KBM-7 (cell line): Measurements from ENCODE around the gene ZNF205.
"Not testable (repeated sequence)": the region's sequence is repeated elsewhere in the genome, so short reads cannot be mapped to it uniquely, and the experiment has no call there.

Source experiments
- DNase-seq: peaks from one replicate; pipeline ENCODE4 v3.0.0-alpha.2; 2015
- in situ Hi-C: fragments of 300-500 bp; cut with MboI; formaldehyde crosslinking; loops from 2 replicates; pipeline ENCODE4 v1.14.3; 2020; ENCODE audit warnings: low sequenced_read_pairs, low pct_unique_long_range_greater_than_20kb, mixed read lengths

Gene ZNF205

DNA sequence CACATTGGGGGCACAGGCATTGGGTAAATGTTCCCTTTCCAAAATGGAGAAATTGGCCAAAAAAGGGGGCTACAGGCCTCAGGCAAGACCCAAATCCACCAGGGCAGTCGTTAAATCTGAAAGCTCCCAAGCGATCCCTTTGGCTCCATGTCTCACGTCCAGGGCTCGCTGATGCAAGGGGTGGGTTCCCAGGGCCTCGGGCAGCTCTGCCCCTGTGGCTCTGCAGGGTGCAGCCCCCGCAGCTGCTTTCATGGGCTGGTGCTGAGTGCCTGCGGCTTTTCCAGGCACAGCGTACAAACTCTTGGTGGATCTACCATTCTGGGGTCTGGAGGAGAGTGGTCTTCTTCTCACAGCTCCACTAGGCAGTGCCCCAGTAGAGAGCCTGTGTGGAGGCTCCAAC, 29.0 kb upstream of the ZNF205 start:
- DNase-seq, in situ Hi-C loops: not testable (repeated sequence)

DNA sequence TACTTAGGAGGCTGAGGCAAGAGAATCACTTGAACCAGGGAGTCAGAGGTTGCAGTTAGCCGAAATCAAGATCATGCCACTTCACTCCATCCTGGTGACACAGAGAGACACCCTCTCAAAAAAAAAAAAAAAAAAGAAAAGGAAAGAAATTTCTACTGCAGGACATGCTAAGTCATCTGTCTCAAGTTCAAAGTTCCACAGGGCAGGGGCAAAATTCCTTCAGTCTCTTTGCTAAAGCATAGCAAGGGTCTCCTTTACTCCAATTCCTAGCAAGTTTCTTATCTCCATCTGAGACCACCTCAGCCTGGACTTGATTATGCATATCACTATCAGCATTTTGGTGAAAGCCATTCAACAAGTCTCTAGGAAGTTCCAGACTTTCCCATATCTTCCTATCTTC, 27.9 kb upstream of the ZNF205 start:
- in situ Hi-C loops: no loop called here

DNA sequence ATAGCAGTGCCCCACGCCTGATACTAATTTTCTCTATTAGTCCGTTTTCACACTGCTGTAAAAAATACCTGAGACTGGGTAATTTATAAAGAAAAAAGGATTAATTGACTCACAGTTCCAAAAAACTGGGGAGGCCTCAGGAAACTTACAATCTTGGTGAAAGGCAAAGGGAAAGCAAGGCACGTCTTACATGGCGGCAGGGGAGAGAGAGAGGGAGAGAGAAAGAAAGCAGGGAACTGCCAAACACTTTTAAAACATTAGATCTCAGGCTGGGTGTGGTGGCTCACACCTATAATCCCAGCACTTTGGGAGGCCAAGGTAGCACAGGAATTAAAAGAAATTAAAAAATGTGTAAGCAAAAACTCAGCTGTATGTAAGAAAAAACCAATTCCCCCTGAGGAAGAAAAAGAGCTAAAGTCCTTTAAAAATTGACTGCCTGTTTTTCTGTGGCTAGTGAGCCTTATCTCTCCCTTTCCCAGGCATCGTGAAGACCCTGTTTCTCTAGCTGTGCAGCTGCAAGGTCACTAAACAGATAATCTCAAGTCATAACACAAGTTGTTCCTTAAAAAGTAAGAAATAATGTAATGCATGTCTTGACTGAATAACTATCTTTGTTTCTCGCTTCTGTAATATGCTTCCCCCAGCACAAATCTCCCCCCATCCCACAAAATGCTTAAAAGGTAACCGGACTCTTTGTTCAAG, 27.3 kb upstream of the ZNF205 start:
- no peak for DNase-seq
- in situ Hi-C loops: no loop called here

More for the DNA sequence above, 27.9 kb upstream of the ZNF205 start:
- no peak for DNase-seq

DNA sequence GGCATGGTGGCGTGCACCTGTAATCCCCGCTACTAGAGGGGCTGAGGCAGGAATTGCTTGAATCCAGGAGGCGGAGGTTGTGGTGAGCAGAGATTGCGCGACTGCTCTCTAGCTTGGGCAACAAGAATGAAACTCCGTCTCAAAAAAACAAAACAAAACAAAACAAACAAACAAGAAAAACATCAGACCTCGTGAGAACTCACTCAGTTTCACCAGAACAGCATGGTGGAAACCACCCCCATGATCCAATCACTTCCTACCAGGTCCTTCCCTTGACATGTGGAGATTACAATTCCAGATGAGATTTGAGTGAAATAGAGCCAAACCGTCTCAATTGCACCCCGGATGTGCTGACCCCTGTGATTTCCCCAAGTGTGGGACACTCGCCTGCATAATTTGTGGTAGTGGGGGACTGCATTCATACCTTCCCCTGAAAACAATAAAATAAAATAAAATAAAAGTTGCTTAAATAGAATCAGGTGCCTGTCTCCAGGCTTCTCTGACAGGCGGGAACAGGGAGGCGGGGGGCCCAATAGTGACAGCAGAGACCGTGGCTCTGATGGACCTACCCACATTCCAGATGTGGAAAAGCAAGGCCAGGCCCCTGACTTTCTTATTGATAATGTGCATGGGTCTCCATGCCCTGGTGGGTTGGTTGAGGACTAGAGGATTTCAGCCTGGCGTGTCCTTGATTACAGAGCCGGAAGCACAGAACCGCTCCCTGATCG, 26.4 kb upstream of the ZNF205 start:
- no peak for DNase-seq
- in situ Hi-C loops: no loop called here

DNA sequence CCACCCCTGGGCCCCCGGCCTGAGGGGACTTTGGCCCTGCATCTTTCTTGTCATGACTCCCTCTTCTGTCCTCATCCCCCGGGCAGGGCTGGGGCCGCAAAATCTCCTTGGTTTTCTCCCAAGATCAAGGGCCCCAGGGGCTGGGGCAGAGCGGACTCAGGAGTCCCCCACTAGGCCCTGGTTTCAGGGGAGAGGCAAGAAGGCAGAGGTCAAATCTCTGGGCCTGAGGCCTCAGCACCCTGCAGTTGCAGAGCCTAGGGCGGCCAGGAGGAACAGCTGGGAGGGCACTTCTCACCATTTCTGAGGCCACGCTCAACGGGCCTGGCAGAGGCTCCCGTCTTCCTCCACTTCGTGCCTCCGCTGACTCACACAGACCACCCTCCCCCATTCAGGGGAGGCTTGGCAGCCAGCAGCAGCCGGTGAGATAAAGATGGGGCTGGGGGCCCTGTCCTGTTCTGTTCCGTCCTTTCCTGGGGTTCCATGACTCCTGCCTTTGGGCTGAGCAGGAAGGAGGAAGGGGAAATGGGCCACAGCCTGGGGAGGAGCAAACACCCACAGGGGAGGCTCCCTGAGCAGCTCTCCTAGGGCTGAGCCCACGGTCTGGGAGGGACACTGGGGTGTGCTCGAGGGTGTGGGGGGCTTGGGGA, 25.7 kb upstream of the ZNF205 start:
- peak; percentile 64 for DNase-seq
- in situ Hi-C loops: no loop called here

DNA sequence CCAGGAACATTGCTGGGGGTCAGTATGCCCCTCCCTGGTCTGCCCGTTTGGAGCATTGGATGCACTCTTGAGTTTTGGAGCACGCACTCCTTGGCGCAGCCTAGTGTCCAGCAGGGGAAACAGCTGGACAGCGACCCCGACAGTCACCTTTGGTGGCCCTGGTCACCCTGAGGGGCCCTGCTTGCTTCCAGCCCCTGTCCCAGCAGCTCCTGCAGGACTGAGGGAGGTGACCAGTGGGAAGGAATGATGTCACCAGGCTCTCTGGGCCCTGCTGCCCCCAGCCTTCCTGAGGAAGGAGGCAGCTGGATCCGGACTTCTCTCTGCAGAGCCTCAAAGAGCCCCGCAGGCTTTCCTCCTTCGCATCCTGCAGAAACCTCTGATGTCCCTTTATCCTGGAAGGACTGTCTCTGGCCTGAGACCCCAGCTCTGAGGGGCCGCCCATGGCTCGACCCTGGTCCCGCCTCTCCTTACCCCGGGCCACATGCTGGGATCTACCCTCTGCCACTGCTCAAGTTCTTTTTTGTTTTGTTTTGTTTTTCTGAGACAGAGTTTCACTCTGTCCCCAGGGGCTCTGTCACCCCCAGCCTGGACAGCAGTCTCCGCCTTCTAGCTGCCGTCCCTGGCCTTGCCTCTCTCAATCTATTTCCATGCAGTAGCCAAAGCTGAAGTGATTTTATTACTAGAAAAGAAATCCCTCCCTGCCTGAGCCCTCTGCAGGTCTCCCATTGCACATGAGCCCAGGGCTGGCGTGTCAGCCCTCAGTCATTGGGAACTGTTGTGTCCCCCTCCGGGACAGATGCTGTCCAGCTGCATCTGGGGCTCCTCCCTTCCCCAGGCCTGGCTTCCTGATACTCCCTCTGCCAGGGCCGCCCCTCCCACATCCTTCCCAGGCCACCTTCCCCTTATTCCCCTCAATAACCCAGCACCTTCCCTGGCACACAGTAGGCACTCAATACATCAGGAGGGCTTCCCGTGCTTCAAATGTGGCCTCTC, 24.8 kb upstream of the ZNF205 start:
- peak; percentile 64 for DNase-seq
- in situ Hi-C loops: no loop called here

DNA sequence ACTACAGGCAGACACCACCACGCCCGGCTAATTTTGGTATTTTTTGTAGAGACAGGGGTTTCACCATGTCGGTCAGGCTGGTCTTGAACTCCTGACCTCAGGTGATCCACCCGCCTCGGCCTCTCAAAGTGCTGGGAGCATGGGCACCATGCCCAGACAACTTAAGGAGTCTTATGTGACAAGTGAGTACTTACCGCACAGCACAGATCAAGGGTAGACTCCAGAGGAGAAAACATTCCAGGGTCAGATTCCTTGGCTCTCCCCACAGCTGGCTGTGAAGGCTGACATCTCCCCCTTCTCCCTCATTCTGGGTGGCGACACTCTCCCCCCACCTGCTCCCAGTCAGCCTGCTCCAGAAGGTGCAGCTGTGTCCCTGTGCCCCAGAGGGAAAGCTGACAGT, 23.9 kb upstream of the ZNF205 start:
- DNase-seq: no peak
- in situ Hi-C loops: no loop called here

DNA sequence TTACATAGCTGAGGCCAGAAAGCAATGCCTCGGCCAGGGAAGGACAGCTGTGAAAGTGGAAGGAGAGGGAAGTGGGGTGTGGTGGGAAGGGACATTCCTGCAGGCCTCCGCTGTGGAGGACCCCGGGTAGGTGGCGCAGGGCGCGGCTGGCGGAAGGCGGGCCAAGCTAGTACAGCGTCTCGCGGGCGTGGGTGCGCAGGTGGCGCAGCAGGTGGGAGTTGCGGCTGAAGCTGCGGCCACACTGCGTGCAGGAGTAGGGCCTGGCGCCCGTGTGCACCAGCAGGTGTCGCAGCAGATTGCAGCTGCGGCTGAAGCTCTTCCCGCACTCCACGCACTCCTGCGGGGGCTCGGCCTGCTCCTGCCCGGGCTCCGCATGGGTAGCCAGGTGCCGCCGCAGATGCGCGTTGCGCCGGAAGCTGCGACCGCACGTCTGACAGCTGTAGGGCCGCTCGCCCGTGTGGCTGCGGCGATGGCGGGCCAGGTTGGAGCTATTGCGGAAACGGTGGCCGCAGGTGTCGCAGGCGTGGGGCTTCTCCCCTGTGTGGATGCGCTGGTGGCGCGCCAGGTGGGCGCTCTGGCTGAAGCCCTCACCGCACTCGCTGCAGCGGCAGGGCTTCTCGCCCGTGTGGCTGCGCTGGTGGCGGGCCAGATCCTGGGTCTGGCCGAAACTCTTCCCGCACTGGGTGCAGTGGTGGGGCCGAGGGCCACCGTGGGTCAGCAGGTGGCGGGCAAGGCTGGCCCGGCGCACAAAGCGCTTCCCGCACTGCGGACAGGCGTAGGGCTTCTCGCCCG, 23.3 kb upstream of the ZNF205 start:
- in situ Hi-C loops: no loop called here
- no peak for DNase-seq

DNA sequence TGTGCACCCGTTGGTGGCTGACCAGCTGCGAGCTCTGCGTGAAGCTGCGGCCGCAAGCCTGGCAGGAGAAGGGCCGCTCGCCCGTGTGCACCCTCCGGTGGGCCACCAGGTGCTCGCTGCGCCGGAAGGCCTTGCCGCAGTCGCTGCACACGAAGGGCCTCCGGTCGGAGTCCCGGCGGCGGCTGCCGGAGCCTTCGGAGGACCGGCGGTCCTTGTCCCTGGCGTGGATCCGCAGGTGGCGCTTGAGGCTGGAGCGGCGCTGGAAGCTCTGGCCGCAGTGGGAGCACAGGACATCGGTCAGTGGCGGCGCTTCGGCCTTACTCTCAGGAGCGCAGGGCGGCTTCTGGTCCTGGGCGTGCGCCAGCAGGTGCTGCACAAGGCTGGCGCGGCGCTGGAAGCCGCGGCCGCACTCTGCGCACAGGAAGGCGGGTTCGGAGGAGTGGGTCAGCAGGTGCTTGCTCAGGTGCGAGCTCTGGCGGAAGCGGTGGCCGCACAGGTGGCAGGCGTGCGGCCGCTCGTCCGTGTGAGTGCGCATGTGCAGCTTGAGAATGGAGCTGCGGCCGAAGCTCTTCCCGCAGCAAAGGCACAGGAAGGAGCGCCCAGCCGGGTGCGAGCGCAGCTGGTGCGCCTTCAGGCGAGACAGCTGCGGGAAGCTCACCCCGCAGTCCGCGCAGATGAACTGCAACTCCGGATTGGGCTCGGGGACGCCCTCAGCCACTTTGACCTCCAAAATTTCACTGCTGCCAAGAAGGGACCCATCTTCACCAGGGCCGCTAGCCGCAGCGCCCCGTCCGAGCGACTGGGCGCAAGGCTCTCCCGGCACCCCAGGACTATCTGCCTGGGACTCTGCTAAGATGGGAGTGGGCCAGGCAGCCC, 22.4 kb upstream of the ZNF205 start:
- no peak for DNase-seq
- in situ Hi-C loops: no loop called here

DNA sequence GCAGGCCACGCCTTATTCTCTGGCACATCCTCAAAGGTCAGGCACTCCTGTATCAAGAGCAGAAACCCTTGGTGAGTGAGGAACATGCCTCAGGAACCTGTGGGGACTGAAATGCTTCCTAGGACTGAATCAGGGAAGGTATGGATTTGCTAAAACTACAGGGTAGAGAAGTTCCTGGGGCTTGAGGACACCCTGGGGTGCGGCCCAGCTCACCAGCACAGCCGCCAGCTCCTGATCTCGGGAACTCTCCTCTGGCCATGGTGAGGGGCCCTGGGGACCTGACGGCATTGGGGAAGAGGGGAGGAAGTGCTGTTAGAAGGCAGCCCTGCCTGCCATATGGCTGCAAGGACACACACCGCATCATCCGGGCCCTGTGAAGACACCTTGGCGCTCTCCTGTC, 20.8 kb upstream of the ZNF205 start:
- in situ Hi-C loops: no loop called here
- no peak for DNase-seq

DNA sequence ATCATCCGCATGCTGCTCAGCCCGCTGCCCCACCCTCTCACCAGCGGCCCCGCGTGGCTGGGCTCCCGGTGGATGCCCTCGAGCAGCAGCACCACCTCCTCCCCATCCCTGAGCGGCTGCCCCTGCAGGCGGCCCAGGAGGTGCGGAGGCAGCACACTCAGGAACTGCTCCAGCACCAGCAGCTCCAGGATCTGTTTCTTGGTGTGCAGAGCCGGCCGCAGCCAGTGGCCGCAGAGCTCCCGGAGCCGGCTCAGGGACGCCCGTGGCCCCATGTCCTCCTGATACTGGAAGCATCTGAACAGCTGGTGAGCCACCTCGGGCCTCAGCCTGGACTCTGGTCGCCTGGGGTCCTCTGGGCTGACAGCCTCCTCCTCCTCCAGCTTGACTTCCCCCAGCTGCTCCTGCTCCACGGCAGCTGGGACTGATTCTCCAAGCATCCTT, 19.9 kb upstream of the ZNF205 start:
- no peak for DNase-seq
- in situ Hi-C loops: no loop called here

DNA sequence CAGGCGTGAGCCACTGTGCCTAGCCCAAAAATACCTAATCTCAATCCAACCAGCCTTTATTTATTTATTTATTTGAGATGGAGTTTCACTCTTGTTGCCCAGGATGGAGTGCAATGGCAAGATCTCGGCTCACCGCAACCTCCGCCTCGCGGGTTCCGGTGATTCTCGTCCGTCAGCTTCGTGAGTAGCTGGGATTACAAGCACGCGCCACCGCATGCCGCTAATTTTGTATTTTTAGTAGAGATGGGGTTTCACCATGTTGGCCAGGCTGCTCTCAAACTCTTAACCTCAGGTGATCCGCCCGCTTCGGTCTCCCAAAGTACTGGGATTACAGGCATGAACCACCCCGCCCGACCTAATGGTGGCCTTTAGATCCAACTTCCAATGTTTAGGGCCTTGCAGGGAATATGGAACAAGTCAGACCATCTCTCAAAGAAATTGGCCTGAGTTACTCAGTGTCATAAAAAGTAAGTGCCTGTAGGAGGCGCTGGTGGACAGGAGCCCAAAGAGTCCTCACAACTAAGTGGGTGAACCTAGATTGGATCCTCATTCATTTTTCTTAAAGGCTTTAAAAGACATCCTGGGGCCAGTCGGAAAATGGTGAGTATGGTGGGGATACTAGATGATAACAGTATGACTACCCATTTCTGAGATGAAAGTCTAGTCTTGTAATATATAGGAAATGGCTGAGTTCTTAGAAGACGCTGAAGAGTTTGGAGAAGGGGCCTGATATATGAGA, 17.9 kb upstream of the ZNF205 start:
- peak; percentile 79 for DNase-seq
- in situ Hi-C loops: no loop called here

DNA sequence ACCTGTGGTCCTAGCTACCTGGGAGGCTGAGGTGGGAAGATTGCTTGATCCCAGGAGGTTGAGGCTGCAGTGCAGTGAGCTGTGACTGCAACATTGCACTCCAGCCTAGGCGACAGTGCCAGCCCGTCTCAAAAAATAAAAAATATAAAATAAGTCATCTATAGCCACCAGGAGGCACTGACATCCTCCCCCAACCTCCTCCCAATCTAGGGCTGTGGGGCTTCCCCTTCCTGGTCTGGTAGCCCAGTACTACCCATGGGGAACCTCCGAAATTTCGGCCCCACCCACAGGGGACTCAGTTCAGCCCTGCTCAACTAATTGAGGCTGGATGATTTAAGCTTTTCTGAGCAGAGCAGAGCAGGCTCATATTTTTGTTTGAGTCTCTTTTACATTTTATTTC, 16.5 kb upstream of the ZNF205 start:
- DNase-seq: peak; percentile 88
- in situ Hi-C loops: no loop called here

DNA sequence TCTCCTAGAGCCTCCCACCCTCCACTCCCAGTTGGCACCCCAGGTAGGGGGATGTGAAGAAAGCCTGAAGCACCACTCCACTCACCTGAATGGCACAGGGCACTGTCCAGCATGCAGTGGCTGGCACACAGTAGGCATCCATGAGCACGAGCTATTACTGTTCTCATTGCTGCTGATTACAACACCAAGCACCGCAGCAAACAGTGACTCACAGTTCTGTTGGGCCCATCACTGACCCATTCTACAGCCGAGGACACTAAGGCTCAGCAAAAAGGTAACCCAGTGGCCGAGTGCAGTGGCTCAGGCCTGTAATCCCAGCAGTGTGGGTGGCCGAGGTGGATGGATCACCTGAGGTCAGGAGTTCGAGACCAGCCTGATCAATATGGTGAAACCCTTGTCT, 16.0 kb upstream of the ZNF205 start:
- DNase-seq: no peak
- in situ Hi-C loops: no loop called here

DNA sequence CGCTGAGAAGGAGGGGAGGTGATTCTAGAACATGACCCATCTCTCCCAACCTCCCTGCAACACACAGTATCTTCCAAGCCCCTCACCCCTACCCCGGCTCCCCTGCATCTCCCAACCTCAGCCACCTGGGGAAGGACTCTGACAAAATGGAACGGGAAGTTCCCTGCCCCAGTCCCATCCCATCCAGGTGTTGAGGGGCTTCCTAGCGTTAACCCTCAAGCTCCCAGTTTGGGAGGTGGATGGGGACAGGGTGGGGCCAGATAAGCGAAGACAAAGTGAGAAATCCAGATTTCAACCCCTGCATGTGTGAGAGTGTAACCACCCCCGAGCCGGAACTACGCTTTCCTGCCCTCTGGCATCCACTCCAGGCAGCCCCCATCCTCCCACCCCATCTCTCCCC, 15.1 kb upstream of the ZNF205 start:
- DNase-seq: no peak
- in situ Hi-C loops: no loop called here

DNA sequence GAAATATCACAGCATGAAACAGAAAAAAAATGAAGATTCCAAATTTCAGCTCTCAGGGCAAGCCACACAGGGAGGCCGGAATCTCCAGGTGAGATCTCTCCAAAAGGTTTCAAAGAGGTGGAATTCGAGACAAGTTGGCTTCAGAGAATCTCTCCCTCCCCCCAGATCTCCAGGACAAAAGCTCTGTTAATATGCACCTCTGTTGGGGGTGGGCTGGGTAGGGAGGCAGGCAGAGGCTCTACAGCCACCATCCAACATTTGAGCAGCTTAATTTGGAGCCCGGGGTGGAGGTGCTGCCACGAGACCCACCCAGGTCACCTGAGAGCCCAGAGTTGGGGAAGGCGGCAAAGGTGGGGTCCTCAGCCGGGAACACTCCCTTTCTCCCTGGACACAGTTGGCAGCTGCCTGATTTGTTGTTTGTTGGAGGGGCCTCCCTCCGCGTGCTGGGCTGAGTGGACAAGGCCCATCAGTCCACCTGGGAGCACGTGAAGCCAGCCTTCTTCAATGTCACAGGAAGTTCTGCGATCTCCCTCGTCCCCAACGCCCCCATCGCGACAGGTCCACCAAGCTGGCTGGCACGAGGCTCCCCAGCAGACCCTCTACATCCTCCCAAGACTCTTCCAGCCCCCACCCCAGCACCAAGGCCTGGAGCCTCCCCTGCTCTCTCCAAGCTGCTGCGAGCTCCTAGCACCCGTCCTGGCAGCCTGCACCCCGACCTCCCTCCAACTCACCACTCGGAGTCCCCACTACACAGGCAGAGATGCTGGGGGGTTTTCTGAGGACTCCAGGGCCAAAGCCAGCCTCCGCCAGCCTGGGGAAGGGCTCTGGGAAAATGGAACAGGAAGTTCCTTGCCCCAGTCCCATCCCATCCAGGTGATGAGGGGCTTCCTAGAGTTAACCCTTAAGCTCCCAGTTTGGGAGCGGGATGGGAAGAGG, 13.7 kb upstream of the ZNF205 start, which contains the start of gene ZSCAN10:
Gene ZSCAN10, minus strand, starts transcription at position 836 of the 936 bp plus-strand sequence. CDS start 6,357 bp downstream, outside the sequence.
- DNase-seq: no peak
- in situ Hi-C loops: no loop called here
